Liver (tissue), 9 donors: ENCODE results near the gene VSNL1. TPM values are rescaled to one million over a fixed set of nuclear protein-coding genes. Genes with fewer than 3 reads are reported as not detected.

ENCODE experiments used
- DNase-seq: peaks from one replicate; pipeline ENCODE4 v3.0.0-alpha.2; 2017; ENCODE audit warnings: low spot score
- H3K27ac ChIP-seq, 2 donors: one replicate each; pipeline ENCODE4 v1.7.0; 2013; ENCODE audit warnings: inconsistent platforms in 2 of 2, low read length in 2 of 2, control low read depth in 1 of 2, low read depth in 1 of 2, mild to moderate bottlenecking in 1 of 2
- H3K27me3 ChIP-seq, 4 donors: one replicate each; pipeline versions ENCODE4 v1.6.1 to v1.7.0; 2013; ENCODE audit warnings: low read length in 3 of 4, inconsistent platforms in 1 of 4, mild to moderate bottlenecking in 1 of 4, moderate library complexity in 1 of 4; ENCODE audit not compliant: control insufficient read depth in 4 of 4, insufficient read depth in 4 of 4
- H3K36me3 ChIP-seq, 4 donors: one replicate each; pipeline versions ENCODE4 v1.6.1 to v1.7.0; 2013; ENCODE audit warnings: low read length in 3 of 4, mild to moderate bottlenecking in 3 of 4, low read depth in 1 of 4, moderate library complexity in 1 of 4; ENCODE audit not compliant: control insufficient read depth in 4 of 4, insufficient read depth in 3 of 4
- H3K4me1 ChIP-seq, 4 donors: one replicate each; pipeline versions ENCODE4 v1.6.1 to v1.7.0; 2013; ENCODE audit warnings: low read length in 3 of 4, mild to moderate bottlenecking in 3 of 4, moderate library complexity in 1 of 4; ENCODE audit not compliant: control insufficient read depth in 4 of 4, insufficient read depth in 4 of 4
- H3K4me3 ChIP-seq, 3 donors: one replicate each; pipeline versions ENCODE4 v1.6.1 to v1.7.0; 2013; ENCODE audit warnings: low read length in 3 of 3, control low read depth in 1 of 3, low read depth in 1 of 3, mild to moderate bottlenecking in 1 of 3
- H3K9ac ChIP-seq, 2 donors: one replicate each; pipeline ENCODE4 v1.7.0; 2013; ENCODE audit warnings: low read length in 2 of 2, mild to moderate bottlenecking in 2 of 2, moderate library complexity in 2 of 2, control low read depth in 1 of 2, low read depth in 1 of 2
- H3K9me3 ChIP-seq, 4 donors: one replicate each; pipeline versions ENCODE4 v1.6.1 to v1.7.0; 2013; ENCODE audit warnings: low read length in 3 of 4; ENCODE audit not compliant: control insufficient read depth in 4 of 4
- ATF3 ChIP-seq: IDR thresholded peaks from 2 replicates; pipeline ENCODE4 v1.6.1; 2016; ENCODE audit warnings: antibody characterized with exemption
- CTCF ChIP-seq: fragments of 150-350 bp; IDR thresholded peaks from 2 replicates; pipeline ENCODE4 v1.5.1; 2017; ENCODE audit warnings: improper control_type of control experiment, low read depth, low read length; ENCODE audit not compliant: missing input control
- EGR1 ChIP-seq, 2 donors: IDR thresholded peaks; 2 replicates each; pipeline ENCODE4 v1.6.1; 2016 to 2018; ENCODE audit warnings: antibody characterized with exemption in 2 of 2, low read depth in 2 of 2
- FOXA1 ChIP-seq: IDR thresholded peaks from 2 replicates; pipeline ENCODE4 v1.6.1; 2016; ENCODE audit warnings: antibody characterized with exemption
- FOXA2 ChIP-seq: IDR thresholded peaks from 2 replicates; pipeline ENCODE4 v1.6.1; 2016; ENCODE audit warnings: antibody characterized with exemption
- GABPA ChIP-seq, 2 donors: IDR thresholded peaks in 1 of 2; conservative IDR thresholded peaks in 1 of 2; 2 replicates each; pipeline ENCODE4 v1.6.1; 2016; ENCODE audit warnings: antibody characterized with exemption in 2 of 2, mild to moderate bottlenecking in 1 of 2, moderate library complexity in 1 of 2
- HNF4A ChIP-seq, 2 donors: conservative IDR thresholded peaks; 2 replicates each; pipeline ENCODE4 v1.6.1; 2016; ENCODE audit warnings: antibody characterized with exemption in 2 of 2, mild to moderate bottlenecking in 2 of 2
- HNF4G ChIP-seq: IDR thresholded peaks from 2 replicates; pipeline ENCODE4 v1.6.1; 2016; ENCODE audit warnings: antibody characterized with exemption
- JUND ChIP-seq, 2 donors: IDR thresholded peaks; 2 replicates each; pipeline ENCODE4 v1.6.1; 2016; ENCODE audit warnings: antibody characterized with exemption in 2 of 2
- NR2F2 ChIP-seq: IDR thresholded peaks from 2 replicates; pipeline ENCODE4 v1.6.1; 2016; ENCODE audit warnings: antibody characterized with exemption
- RAD21 ChIP-seq, 2 donors: IDR thresholded peaks; 2 replicates each; pipeline ENCODE4 v1.6.1; 2016; ENCODE audit warnings: antibody characterized with exemption in 2 of 2, mild to moderate bottlenecking in 2 of 2
- REST ChIP-seq: IDR thresholded peaks from 2 replicates; pipeline ENCODE4 v1.6.1; 2016; ENCODE audit warnings: antibody characterized with exemption, mild to moderate bottlenecking
- RXRA ChIP-seq, 2 donors: IDR thresholded peaks; 2 replicates each; pipeline ENCODE4 v1.6.1; 2017 to 2018; ENCODE audit warnings: antibody characterized with exemption in 2 of 2, mild to moderate bottlenecking in 1 of 2
- SP1 ChIP-seq: IDR thresholded peaks from 2 replicates; pipeline ENCODE4 v1.6.1; 2018; ENCODE audit warnings: antibody characterized with exemption, mild to moderate bottlenecking
- YY1 ChIP-seq: IDR thresholded peaks from 2 replicates; pipeline ENCODE4 v1.6.1; 2016; ENCODE audit warnings: antibody characterized with exemption, mild to moderate bottlenecking
- ZBTB33 ChIP-seq: IDR thresholded peaks from 2 replicates; pipeline ENCODE4 v1.6.1; 2016; ENCODE audit warnings: antibody characterized with exemption
- WGBS: extraction: QIAGEN DNeasy Blood & Tissue Kit; methylation state at CpG from one replicate; pipeline ENCODE4 v1.1.7; 2013; 5-methylcytosine and 5-hydroxymethylcytosine counted together
- polyA plus RNA-seq, 2 donors: library from polyadenylated mRNA; stranded (reverse) in 1 of 2; unstranded in 1 of 2; fragments of 200-250 nt in 1 of 2; fragments of >200 nt in 1 of 2; fragmentation: Nextera tagmentation in 1 of 2; extraction: Ambion mirVana in 1 of 2; gene quantifications; one replicate each; pipeline versions ENCODE4 v1.2.1 to v1.2.3, GENCODE V29; 2013 to 2015
- total RNA-seq, 2 donors: library from RNA; depleted of rRNA; stranded (reverse); fragments of >200 nt; gene quantifications; one replicate each; pipeline ENCODE4 v1.2.3, GENCODE V29; 2014
- donor health status: healthy.
- donor health status: healthy.
- donor health status: healthy.
- donor health status: healthy.
- donor health status: healthy.

The VSNL1 gene
- total and polyA plus RNA-seq, 4 donors: 2.2 to 32.9 (median 6.3) TPM

GRCh38 chr2:17643031-17643615 is 102.6 kb downstream of the VSNL1 start:
- WGBS: 88% methylated on average over 6 of the region's 6 CpGs
- H3K4me3 ChIP-seq: no peak overlapping the region
- TF ChIP-seq RXRA (IDR thresholded peaks at IDR 0.05) (no peak), JUND (IDR thresholded peaks at IDR 0.05) (peak in 1 of 2 donors; percentile 37)
- no peak for DNase-seq
- no peaks in the 10 kb centered on the region for H3K4me1 ChIP-seq
- H3K27ac ChIP-seq: no peak overlapping the region
- no peak overlapping the region for H3K9ac ChIP-seq
- no peaks in the 10 kb centered on the region for H3K27me3 ChIP-seq
- H3K9me3 ChIP-seq: no peaks in the 10 kb centered on the region
- no peaks in the 10 kb centered on the region for H3K36me3 ChIP-seq

GRCh38 chr2:17644997-17645720 is 104.7 kb downstream of the VSNL1 start:
- no peaks in the 10 kb centered on the region for H3K36me3 ChIP-seq
- no peak overlapping the region for H3K9ac ChIP-seq
- no peak overlapping the region for H3K4me3 ChIP-seq
- no peak for TF ChIP-seq FOXA2
- TF ChIP-seq EGR1 (IDR thresholded peaks at IDR 0.05; ENCODE audit: low read depth in 2 of 2): no peak
- no peak for TF ChIP-seq JUND (IDR thresholded peaks at IDR 0.05)
- no peak for TF ChIP-seq SP1
- no peak for TF ChIP-seq GABPA (IDR thresholded peaks at IDR 0.05 in 1 of 2, conservative IDR thresholded peaks at IDR 0.05 in 1 of 2)
- no peak for TF ChIP-seq ATF3
- H3K9me3 ChIP-seq: no peaks in the 10 kb centered on the region
- no peaks in the 10 kb centered on the region for H3K4me1 ChIP-seq
- DNase-seq: no peak
- no peaks in the 10 kb centered on the region for H3K27me3 ChIP-seq
- no peak overlapping the region for H3K27ac ChIP-seq
- 92% methylated on average over 4 of the region's 4 CpGs for WGBS

GRCh38 chr2:17646081-17646554 is 105.6 kb downstream of the VSNL1 start:
- no peak for DNase-seq
- H3K9ac ChIP-seq: no peak overlapping the region
- TF ChIP-seq SP1: peak; percentile 16
- peak in 1 of 2 donors; percentile 17 for TF ChIP-seq RXRA (IDR thresholded peaks at IDR 0.05)
- TF ChIP-seq FOXA1: no peak
- TF ChIP-seq RAD21 (IDR thresholded peaks at IDR 0.05): peak; percentile 83 to 89
- TF ChIP-seq YY1: peak; percentile 76
- TF ChIP-seq FOXA2: no peak
- TF ChIP-seq ZBTB33: no peak
- TF ChIP-seq REST: no peak
- TF ChIP-seq HNF4A (conservative IDR thresholded peaks at IDR 0.05): no peak
- TF ChIP-seq HNF4G: no peak
- TF ChIP-seq CTCF: peak; percentile 90
- TF ChIP-seq JUND (IDR thresholded peaks at IDR 0.05): peak; percentile 67 to 70
- peak; percentile 9 for TF ChIP-seq NR2F2
- 0% methylated on average over 3 of the region's 3 CpGs for WGBS
- no peaks in the 10 kb centered on the region for H3K9me3 ChIP-seq
- H3K4me1 ChIP-seq: no peaks in the 10 kb centered on the region
- H3K27me3 ChIP-seq: no peaks in the 10 kb centered on the region
- no peak overlapping the region for H3K4me3 ChIP-seq
- H3K27ac ChIP-seq: no peak overlapping the region
- H3K36me3 ChIP-seq: no peaks in the 10 kb centered on the region
